Measurements from ENCODE around the gene FANCC. TPM values are rescaled to one million over a fixed set of nuclear protein-coding genes. Genes with fewer than 3 reads are reported as not detected.

FANCC gene
- polyA plus RNA-seq, 1 of the 3 experiments (the other 2 are of a cell fraction) = 3.5 TPM

DNA sequence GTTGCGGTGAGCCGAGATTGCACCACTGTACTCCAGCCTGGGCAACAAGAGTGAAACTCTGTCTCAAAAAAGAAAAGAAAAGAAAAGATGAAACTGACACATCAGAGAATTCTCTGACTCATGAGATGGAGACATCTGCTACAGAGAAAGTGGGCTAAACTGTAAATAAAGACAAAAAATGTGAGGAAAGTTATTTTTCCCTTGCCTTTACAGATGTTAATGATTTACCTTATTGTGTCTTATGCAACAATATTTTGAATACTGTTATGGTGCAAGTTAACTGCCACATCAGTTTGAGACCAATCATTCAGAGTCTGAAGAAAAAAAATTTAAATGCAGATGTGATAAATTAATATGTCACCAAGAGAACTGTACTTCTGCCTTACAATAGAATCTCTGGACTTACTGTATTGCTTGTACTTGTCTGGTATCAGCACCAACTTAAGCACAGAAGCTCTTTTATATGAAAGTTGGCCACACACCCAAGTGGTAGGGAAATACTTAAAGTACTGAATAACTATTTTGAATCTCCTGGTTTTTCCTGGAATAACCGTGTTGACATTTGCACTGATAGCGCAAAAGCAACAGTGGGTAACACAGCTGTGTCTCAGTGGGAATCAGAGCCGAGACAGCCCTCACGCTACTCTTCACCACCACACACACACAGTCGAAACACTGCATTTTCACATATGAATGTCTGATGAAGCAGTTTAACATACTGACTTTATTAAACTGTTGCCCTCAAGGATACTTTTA lies 169.9 kb downstream of the FANCC start:
- Histone ChIP-seq H2AFZ (ENCODE audit: low read depth) (no peak overlapping the region), H3F3A (replicated peaks; ENCODE audit: insufficient read depth) (no peaks in the 10 kb centered on the region), H3K9me2 (no peaks in the 10 kb centered on the region), H3K27me3 (ENCODE audit: insufficient read depth) (no peaks in the 10 kb centered on the region), H3K9me3 (no peaks in the 10 kb centered on the region), H3K4me3 (ENCODE audit: low read depth in 2 of 2, low read length in 1 of 2) (no peak overlapping the region), H3K4me1 (ENCODE audit: control insufficient read depth in 1 of 2, insufficient read depth in 2 of 2, low read depth in 1 of 2, low read length in 1 of 2) (peaks cover 0 to 2% of the 10 kb centered on the region in 2 experiments; a peak in 1 of 4 replicates), H3K79me2 (ENCODE audit: insufficient read depth) (no peaks in the 10 kb centered on the region), H4K20me1 (ENCODE audit: insufficient read depth) (no peaks in the 10 kb centered on the region), H3K27ac (ENCODE audit: low read depth in 2 of 2, low read length in 1 of 2) (no peak overlapping the region), H3K4me2 (no peak overlapping the region), H3K9ac (no peak overlapping the region), H3K36me3 (replicated peaks in 1 of 2; ENCODE audit: control insufficient read depth in 1 of 2, insufficient read depth in 2 of 2, low read length in 1 of 2) (no peaks in the 10 kb centered on the region)
- TF ChIP-seq RXRA (IDR thresholded peaks at IDR 0.05; ENCODE audit: borderline replicate concordance, low read depth) (no peak), POLR2AphosphoS5 (IDR thresholded peaks at IDR 0.05; ENCODE audit: low read depth, low read length) (no peak), NFIC (IDR thresholded peaks at IDR 0.05; ENCODE audit: borderline replicate concordance) (no peak), TEAD4 (IDR thresholded peaks at IDR 0.05; ENCODE audit: borderline replicate concordance, insufficient read depth) (no peak), MXI1 (IDR thresholded peaks at IDR 0.05; ENCODE audit: low read depth, low read length) (no peak), ELF1 (IDR thresholded peaks at IDR 0.05) (no peak), EZH2phosphoT487 (IDR thresholded peaks at IDR 0.05; ENCODE audit: borderline replicate concordance, low read depth) (no peak), FOSL2 (IDR thresholded peaks at IDR 0.05; ENCODE audit: borderline replicate concordance, low read depth) (no peak), EP300 (IDR thresholded peaks at IDR 0.05; ENCODE audit: borderline replicate concordance in 1 of 2, low read depth in 1 of 2, low read length in 1 of 2) (no peak), SIN3A (IDR thresholded peaks at IDR 0.05; ENCODE audit: borderline replicate concordance, low read depth, low read length) (no peak)
- TF ChIP-seq, protein P1, sequence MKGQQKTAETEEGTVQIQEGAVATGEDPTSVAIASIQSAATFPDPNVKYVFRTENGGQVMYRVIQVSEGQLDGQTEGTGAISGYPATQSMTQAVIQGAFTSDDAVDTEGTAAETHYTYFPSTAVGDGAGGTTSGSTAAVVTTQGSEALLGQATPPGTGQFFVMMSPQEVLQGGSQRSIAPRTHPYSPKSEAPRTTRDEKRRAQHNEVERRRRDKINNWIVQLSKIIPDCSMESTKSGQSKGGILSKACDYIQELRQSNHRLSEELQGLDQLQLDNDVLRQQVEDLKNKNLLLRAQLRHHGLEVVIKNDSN (IDR thresholded peaks at IDR 0.05; ENCODE audit: borderline replicate concordance, low read depth) = no peak
- DNase-seq = no peak
- CTCF ChIA-PET = interaction anchor here (1.6 kb wide), 1 partner anchor 20 kb away, joined by 4 read pairs; no protein-coding TSS in a partner anchor
- POLR2A ChIA-PET = no interaction called here
- WGBS (ENCODE audit: low lambda C conversion rate) = 95% methylated on average over 7 of the region's 7 CpGs

DNA sequence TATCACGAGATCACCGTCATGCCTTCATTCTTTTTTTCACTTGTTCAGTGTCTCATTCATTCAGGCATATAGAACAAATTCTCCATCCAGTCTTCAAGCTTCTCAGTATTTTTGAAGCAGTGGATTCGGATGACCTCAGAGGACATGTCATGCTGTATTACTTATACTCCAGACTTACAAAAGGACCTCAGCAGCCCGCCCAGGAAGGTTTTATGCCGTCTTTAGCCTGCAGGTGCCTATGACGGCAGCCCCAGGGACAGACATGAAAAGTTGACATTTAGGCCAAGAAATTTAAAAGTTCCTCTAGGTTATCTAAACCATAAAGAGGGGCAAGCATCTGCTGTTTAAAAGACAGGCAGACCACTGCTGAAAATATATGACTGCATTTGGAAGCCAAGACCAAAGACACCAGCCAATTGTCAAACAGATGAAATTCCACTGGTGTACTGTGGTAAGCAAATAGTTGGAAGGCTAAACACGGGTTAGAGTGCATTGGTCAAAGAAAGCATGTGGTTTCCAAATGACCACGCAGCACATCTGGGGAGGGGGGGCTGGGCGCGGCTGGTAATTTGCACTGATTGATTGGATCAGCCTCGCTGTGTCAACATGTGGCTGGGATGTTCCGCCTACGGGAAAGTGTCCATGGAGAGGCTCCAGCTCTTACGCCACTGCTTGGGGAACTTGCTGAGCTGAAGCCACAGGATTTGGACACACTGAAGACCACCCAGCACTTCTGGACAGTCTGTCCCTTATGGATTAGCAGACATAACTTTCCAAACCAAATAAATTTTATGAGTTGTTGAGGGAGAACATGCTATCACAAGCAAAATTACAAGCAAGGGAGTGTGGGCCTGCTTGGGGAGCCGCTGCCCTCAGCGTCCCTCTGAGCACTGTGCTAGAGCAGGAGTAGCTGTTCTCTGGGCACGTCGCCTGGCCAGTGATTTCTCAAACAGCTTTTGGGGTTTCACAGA lies 173.6 kb downstream of the FANCC start:
- no peaks in the 10 kb centered on the region for H3K27me3 ChIP-seq (ENCODE audit: insufficient read depth)
- no peaks in the 10 kb centered on the region for H3F3A ChIP-seq (replicated peaks; ENCODE audit: insufficient read depth)
- H3K9me2 ChIP-seq = no peaks in the 10 kb centered on the region
- no peaks in the 10 kb centered on the region for H4K20me1 ChIP-seq (ENCODE audit: insufficient read depth)
- no peaks in the 10 kb centered on the region for H3K79me2 ChIP-seq (ENCODE audit: insufficient read depth)
- CTCF ChIA-PET = interaction anchor here (0.8 to 1.8 kb wide), 2 partner anchors 15 to 31 kb away, joined by 3 to 6 read pairs; no protein-coding TSS in a partner anchor
- H2AFZ ChIP-seq (ENCODE audit: low read depth) = no peak overlapping the region
- no peak for DNase-seq
- no peak overlapping the region for H3K9ac ChIP-seq
- H3K9me3 ChIP-seq = no peaks in the 10 kb centered on the region
- WGBS (ENCODE audit: low lambda C conversion rate) = 94% methylated on average over 18 of the region's 18 CpGs
- H3K4me1 ChIP-seq (ENCODE audit: control insufficient read depth in 1 of 2, insufficient read depth in 2 of 2, low read depth in 1 of 2, low read length in 1 of 2) = peaks cover 0 to 11% of the 10 kb centered on the region in 2 experiments; a peak in 2 of 4 replicates
- H3K36me3 ChIP-seq (replicated peaks in 1 of 2; ENCODE audit: control insufficient read depth in 1 of 2, insufficient read depth in 2 of 2, low read length in 1 of 2) = no peaks in the 10 kb centered on the region
- H3K27ac ChIP-seq (ENCODE audit: low read depth in 2 of 2, low read length in 1 of 2) = no peak overlapping the region
- POLR2A ChIA-PET = no interaction called here
- H3K4me3 ChIP-seq (ENCODE audit: low read depth in 2 of 2, low read length in 1 of 2) = no peak overlapping the region
- H3K4me2 ChIP-seq = no peak overlapping the region
- TF ChIP-seq GABPA (IDR thresholded peaks at IDR 0.05; ENCODE audit: low read depth) (no peak), FOXM1 (IDR thresholded peaks at IDR 0.05; ENCODE audit: low read depth) (no peak), NFIC (IDR thresholded peaks at IDR 0.05; ENCODE audit: borderline replicate concordance) (no peak), POLR2AphosphoS5 (IDR thresholded peaks at IDR 0.05; ENCODE audit: low read depth, low read length) (no peak), MXI1 (IDR thresholded peaks at IDR 0.05; ENCODE audit: low read depth, low read length) (no peak), TCF12 (IDR thresholded peaks at IDR 0.05) (no peak), MEF2A (IDR thresholded peaks at IDR 0.05; ENCODE audit: borderline replicate concordance, low read depth) (no peak), ELF1 (IDR thresholded peaks at IDR 0.05) (no peak), SMC3 (IDR thresholded peaks at IDR 0.05; ENCODE audit: low read depth, low read length) (no peak)
- TF ChIP-seq, protein P2, sequence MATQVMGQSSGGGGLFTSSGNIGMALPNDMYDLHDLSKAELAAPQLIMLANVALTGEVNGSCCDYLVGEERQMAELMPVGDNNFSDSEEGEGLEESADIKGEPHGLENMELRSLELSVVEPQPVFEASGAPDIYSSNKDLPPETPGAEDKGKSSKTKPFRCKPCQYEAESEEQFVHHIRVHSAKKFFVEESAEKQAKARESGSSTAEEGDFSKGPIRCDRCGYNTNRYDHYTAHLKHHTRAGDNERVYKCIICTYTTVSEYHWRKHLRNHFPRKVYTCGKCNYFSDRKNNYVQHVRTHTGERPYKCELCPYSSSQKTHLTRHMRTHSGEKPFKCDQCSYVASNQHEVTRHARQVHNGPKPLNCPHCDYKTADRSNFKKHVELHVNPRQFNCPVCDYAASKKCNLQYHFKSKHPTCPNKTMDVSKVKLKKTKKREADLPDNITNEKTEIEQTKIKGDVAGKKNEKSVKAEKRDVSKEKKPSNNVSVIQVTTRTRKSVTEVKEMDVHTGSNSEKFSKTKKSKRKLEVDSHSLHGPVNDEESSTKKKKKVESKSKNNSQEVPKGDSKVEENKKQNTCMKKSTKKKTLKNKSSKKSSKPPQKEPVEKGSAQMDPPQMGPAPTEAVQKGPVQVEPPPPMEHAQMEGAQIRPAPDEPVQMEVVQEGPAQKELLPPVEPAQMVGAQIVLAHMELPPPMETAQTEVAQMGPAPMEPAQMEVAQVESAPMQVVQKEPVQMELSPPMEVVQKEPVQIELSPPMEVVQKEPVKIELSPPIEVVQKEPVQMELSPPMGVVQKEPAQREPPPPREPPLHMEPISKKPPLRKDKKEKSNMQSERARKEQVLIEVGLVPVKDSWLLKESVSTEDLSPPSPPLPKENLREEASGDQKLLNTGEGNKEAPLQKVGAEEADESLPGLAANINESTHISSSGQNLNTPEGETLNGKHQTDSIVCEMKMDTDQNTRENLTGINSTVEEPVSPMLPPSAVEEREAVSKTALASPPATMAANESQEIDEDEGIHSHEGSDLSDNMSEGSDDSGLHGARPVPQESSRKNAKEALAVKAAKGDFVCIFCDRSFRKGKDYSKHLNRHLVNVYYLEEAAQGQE (IDR thresholded peaks at IDR 0.05; ENCODE audit: low read depth, low read length) = no peak
- TF ChIP-seq, protein P1 (IDR thresholded peaks at IDR 0.05; ENCODE audit: borderline replicate concordance, low read depth) = no peak
- TF ChIP-seq, protein P3, sequence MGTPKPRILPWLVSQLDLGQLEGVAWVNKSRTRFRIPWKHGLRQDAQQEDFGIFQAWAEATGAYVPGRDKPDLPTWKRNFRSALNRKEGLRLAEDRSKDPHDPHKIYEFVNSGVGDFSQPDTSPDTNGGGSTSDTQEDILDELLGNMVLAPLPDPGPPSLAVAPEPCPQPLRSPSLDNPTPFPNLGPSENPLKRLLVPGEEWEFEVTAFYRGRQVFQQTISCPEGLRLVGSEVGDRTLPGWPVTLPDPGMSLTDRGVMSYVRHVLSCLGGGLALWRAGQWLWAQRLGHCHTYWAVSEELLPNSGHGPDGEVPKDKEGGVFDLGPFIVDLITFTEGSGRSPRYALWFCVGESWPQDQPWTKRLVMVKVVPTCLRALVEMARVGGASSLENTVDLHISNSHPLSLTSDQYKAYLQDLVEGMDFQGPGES (IDR thresholded peaks at IDR 0.05; ENCODE audit: low read depth, low read length) = no peak
